ENCODE data around the gene ENOX1. TPM values are rescaled to one million over a fixed set of nuclear protein-coding genes. Genes with fewer than 3 reads are reported as not detected.

ENOX1 gene
- total and polyA plus RNA-seq, 2 of the 13 experiments (the other 11 are each of a cell fraction or from before 2014, with no cell fraction given) = not detected

DNA sequence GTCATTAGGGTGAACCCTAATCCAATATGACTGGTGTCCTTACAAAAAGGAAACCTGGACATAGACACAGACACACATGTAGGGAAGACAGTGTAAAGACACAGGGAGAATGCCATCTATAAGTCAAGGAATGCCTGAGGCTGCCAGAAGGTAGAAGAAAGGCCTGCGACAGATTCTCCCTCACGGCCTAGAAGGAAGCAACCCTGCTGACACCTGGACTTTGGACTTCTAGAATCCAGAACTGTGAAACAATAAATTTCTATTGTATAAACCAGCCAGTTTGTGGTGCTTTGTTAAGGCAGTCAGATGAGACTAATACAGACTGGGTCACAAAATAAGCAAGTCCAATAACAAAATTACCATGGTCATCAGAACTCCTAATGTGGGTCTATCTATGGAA is 120.4 kb downstream of the ENOX1 start (continued):
- TF ChIP-seq, protein P1, sequence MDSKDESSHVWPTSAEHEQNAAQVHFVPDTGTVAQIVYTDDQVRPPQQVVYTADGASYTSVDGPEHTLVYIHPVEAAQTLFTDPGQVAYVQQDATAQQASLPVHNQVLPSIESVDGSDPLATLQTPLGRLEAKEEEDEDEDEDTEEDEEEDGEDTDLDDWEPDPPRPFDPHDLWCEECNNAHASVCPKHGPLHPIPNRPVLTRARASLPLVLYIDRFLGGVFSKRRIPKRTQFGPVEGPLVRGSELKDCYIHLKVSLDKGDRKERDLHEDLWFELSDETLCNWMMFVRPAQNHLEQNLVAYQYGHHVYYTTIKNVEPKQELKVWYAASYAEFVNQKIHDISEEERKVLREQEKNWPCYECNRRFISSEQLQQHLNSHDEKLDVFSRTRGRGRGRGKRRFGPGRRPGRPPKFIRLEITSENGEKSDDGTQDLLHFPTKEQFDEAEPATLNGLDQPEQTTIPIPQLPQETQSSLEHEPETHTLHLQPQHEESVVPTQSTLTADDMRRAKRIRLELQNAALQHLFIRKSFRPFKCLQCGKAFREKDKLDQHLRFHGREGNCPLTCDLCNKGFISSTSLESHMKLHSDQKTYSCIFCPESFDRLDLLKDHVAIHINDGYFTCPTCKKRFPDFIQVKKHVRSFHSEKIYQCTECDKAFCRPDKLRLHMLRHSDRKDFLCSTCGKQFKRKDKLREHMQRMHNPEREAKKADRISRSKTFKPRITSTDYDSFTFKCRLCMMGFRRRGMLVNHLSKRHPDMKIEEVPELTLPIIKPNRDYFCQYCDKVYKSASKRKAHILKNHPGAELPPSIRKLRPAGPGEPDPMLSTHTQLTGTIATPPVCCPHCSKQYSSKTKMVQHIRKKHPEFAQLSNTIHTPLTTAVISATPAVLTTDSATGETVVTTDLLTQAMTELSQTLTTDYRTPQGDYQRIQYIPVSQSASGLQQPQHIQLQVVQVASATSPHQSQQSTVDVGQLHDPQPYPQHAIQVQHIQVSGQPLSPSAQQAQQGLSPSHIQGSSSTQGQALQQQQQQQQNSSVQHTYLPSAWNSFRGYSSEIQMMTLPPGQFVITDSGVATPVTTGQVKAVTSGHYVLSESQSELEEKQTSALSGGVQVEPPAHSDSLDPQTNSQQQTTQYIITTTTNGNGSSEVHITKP (CRISPR knock-in tag; IDR thresholded peaks at IDR 0.05; ENCODE audit: low read depth) = no peak
- TF ChIP-seq PRPF4 (IDR thresholded peaks at IDR 0.05; ENCODE audit: low read depth, low read length, poor library complexity, severe bottlenecking) = no peak
- TF ChIP-seq REL (CRISPR knock-in tag; conservative IDR thresholded peaks at IDR 0.05) = no peak
- no peak for TF ChIP-seq TAF15 (IDR thresholded peaks at IDR 0.05; ENCODE audit: low read depth, low read length, poor library complexity, severe bottlenecking)

DNA sequence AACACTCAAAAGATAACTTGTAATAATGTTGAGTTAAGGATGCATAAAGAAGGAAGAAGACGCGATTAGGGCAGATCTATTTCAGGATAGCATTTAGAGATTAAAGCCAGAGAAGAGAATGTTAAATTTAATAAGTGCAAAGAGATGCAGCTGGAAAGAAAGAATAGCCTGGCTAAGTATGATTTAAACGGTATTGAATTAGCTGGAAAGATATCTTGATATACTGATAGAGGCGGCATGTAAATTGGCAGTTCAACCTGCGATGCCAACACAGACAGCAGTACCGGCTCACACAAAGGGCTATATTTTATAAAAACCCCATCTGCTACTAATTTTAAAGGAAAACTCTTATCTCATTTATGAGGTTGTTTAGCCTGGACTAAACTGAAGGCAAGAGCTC is 121.4 kb downstream of the ENOX1 start:
- Histone ChIP-seq H3K4me3 (replicated peaks in 1 of 3; ENCODE audit: insufficient read depth in 1 of 3, low read depth in 2 of 3, low read length in 3 of 3) (no peak overlapping the region), H4K20me1 (ENCODE audit: insufficient read depth, low read length) (no peaks in the 10 kb centered on the region), H2AFZ (ENCODE audit: low read length) (no peak overlapping the region), H3K27me3 (ENCODE audit: control insufficient read depth in 1 of 2, insufficient read depth in 2 of 2, low read length in 2 of 2) (no peaks in the 10 kb centered on the region), H3K9ac (ENCODE audit: insufficient read depth, low read depth, low read length) (no peak overlapping the region), H3K9me3 (ENCODE audit: low read length) (no peaks in the 10 kb centered on the region), H3K36me3 (replicated peaks in 1 of 2; ENCODE audit: control insufficient read depth in 1 of 2, insufficient read depth in 2 of 2, low read length in 2 of 2) (no peaks in the 10 kb centered on the region), H3K79me2 (ENCODE audit: insufficient read depth, low read length) (no peaks in the 10 kb centered on the region), H3K27ac (ENCODE audit: extremely low read length, insufficient read depth, low read length) (no peak overlapping the region), H3K4me1 (ENCODE audit: insufficient read depth, low read length) (no peaks in the 10 kb centered on the region), H3K4me2 (ENCODE audit: low read depth, low read length) (no peak overlapping the region)
- intact Hi-C loops (cut with micrococcal nuclease; ENCODE audit: unreplicated experiment) (no loop called here), in situ Hi-C loops (cut with HindIII; ENCODE audit: extremely low pct_ligation_motif_present, low pct_unique_long_range_greater_than_20kb) (no loop called here)
- ATAC-seq = no peak
- BruUV-seq (replicated peaks) = no TSS peak
- ChIA-PET POLR2A (no interaction called here), CTCF (ENCODE audit: low intra/inter-chr PET ratio, low total read pairs) (no interaction called here)
- FAIRE-seq = no peak
- WGBS (ENCODE audit: low lambda C conversion rate) = 51% methylated on average over 6 of the region's 6 CpGs
- no peak for DNase-seq (ENCODE audit: low spot score)
- TF ChIP-seq SRSF4 (IDR thresholded peaks at IDR 0.05; ENCODE audit: low read depth, low read length, poor library complexity, severe bottlenecking) (no peak), ATF7-NPFF (CRISPR knock-in tag; IDR thresholded peaks at IDR 0.05; ENCODE audit: low read depth) (no peak), CBX5 (CRISPR knock-in tag; IDR thresholded peaks at IDR 0.05; ENCODE audit: borderline replicate concordance) (no peak), ZNF382 (CRISPR knock-in tag; IDR thresholded peaks at IDR 0.05; ENCODE audit: borderline replicate concordance) (no peak), ZZZ3 (CRISPR knock-in tag; IDR thresholded peaks at IDR 0.05; ENCODE audit: borderline replicate concordance) (no peak), JUN (CRISPR knock-in tag; IDR thresholded peaks at IDR 0.05) (no peak), FIP1L1 (IDR thresholded peaks at IDR 0.05; ENCODE audit: borderline replicate concordance, insufficient read depth, low read depth, low read length) (no peak), XBP1 (CRISPR knock-in tag; IDR thresholded peaks at IDR 0.05) (no peak)
- TF ChIP-seq, protein P2, sequence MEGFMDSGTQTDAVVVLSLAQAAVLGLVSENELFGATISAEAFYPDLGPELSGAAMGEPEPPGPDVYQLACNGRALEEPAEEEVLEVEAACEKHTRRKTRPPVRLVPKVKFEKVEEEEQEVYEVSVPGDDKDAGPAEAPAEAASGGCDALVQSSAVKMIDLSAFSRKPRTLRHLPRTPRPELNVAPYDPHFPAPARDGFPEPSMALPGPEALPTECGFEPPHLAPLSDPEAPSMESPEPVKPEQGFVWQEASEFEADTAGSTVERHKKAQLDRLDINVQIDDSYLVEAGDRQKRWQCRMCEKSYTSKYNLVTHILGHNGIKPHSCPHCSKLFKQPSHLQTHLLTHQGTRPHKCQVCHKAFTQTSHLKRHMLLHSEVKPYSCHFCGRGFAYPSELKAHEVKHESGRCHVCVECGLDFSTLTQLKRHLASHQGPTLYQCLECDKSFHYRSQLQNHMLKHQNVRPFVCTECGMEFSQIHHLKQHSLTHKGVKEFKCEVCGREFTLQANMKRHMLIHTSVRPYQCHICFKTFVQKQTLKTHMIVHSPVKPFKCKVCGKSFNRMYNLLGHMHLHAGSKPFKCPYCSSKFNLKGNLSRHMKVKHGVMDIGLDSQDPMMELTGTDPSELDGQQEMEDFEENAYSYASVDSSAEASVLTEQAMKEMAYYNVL (CRISPR knock-in tag; IDR thresholded peaks at IDR 0.05; ENCODE audit: borderline replicate concordance) = no peak

All from HepG2 (cell line).